Measurements from ENCODE around the gene TACC2.
"Not testable (repeated sequence)": the region's sequence is repeated elsewhere in the genome, so short reads cannot be mapped to it uniquely, and the experiment has no call there.

The TACC2 gene

GRCh38 chr10:121974019-121974534 lies 14.9 kb upstream of the TACC2 start:
- Mint-ChIP-seq H3K36me3 (peaks cover 10% of the 10 kb centered on the region), H3K27ac (peak overlapping the region; percentile 72), H3K4me1 (ENCODE audit: low read depth) (peaks cover 26% of the 10 kb centered on the region), H3K9me3 (ENCODE audit: low read depth) (no peaks in the 10 kb centered on the region), H3K4me3 (peak overlapping the region; percentile 90), H3K27me3 (no peaks in the 10 kb centered on the region)

- peak within 1 kb of the TSS; percentile 88 for H3K27ac Mint-ChIP-seq
- peaks cover 26% of the 10 kb centered on the region for H3K4me1 Mint-ChIP-seq (ENCODE audit: low read depth)
- no peaks in the 10 kb centered on the region for H3K27me3 Mint-ChIP-seq
- peaks cover 10% of the 10 kb centered on the region for H3K36me3 Mint-ChIP-seq
- no peaks in the 10 kb centered on the region for H3K9me3 Mint-ChIP-seq (ENCODE audit: low read depth)
- H3K4me3 Mint-ChIP-seq: peak within 1 kb of the TSS; percentile 90
Measured at GRCh38 chr10:121974535-121975294, 14.2 kb upstream of the TACC2 start, which contains the start of gene NSMCE4A. Gene NSMCE4A, minus strand, starts transcription at chr10:121975217. Its CDS starts 52 bp downstream, at chr10:121975165.

DNA sequence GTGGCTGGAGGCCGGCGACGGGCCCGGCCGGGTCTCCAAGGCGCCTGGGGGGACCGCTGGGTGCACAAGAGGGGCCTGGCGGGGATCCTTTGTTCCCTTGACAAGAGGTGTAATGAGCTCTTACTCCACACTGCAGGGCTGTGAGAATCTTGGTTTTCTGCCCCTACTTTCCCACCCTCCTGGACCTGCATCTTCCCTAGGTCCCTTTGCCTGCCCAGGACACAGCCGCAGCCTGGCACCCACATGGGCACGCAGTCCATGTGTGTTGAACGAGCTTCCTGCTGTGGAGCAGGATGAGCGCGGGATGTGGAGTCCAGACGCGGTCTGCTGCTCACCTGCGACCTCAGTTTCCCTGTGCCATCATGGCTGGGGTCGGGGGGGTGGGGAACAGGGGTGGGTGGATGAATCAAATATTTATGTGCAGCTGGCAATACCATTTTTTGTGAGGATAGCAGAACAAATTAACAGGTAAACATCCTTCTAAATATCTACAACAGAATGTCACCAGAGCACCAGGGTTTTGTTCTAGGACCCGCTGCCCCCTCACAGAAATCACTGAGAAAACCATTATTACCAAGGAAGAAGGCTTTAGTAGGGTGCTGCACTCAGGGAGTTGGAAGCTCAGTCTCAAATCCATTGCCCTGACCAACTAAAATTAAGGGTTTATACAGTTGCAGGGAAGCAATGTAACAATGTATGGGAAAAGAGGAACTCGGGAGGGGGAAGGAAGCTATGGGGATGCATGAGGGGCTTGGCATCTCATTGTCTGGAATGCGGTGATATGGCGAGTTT lies 13.5 kb upstream of the TACC2 start:
- no peaks in the 10 kb centered on the region for H3K27me3 Mint-ChIP-seq
- H3K4me1 Mint-ChIP-seq (ENCODE audit: low read depth): peaks cover 26% of the 10 kb centered on the region
- H3K27ac Mint-ChIP-seq: peak overlapping the region; percentile 88
- peak overlapping the region; percentile 86 for H3K4me3 Mint-ChIP-seq
- peaks cover 10% of the 10 kb centered on the region for H3K36me3 Mint-ChIP-seq
- H3K9me3 Mint-ChIP-seq (ENCODE audit: low read depth): no peaks in the 10 kb centered on the region

- Mint-ChIP-seq H3K36me3 (peaks cover 7% of the 10 kb centered on the region), H3K4me1 (ENCODE audit: low read depth) (peaks cover 23% of the 10 kb centered on the region), H3K4me3 (peak overlapping the region; percentile 47), H3K9me3 (ENCODE audit: low read depth) (no peaks in the 10 kb centered on the region), H3K27ac (no peak overlapping the region), H3K27me3 (no peaks in the 10 kb centered on the region)
Measured at GRCh38 chr10:121976607-121977006, 12.4 kb upstream of the TACC2 start.

GRCh38 chr10:121978511-121978910 lies 10.5 kb upstream of the TACC2 start:
- H3K36me3 Mint-ChIP-seq: peaks cover 2% of the 10 kb centered on the region
- no peak overlapping the region for H3K4me3 Mint-ChIP-seq
- no peak overlapping the region for H3K27ac Mint-ChIP-seq
- H3K4me1 Mint-ChIP-seq (ENCODE audit: low read depth): peaks cover 11% of the 10 kb centered on the region
- no peaks in the 10 kb centered on the region for H3K27me3 Mint-ChIP-seq
- no peaks in the 10 kb centered on the region for H3K9me3 Mint-ChIP-seq (ENCODE audit: low read depth)

GRCh38 chr10:121981346-121981745 lies 7.6 kb upstream of the TACC2 start:
- Mint-ChIP-seq H3K27ac (no peak overlapping the region), H3K27me3 (no peaks in the 10 kb centered on the region), H3K4me1 (ENCODE audit: low read depth) (peaks cover 1% of the 10 kb centered on the region), H3K36me3 (peaks cover 12% of the 10 kb centered on the region), H3K9me3 (ENCODE audit: low read depth) (peaks cover 16% of the 10 kb centered on the region), H3K4me3 (no peak overlapping the region)

- Mint-ChIP-seq H3K9me3 (ENCODE audit: low read depth) (peaks cover 16% of the 10 kb centered on the region), H3K36me3 (peaks cover 12% of the 10 kb centered on the region), H3K4me3 (no peak overlapping the region), H3K4me1 (ENCODE audit: low read depth) (no peaks in the 10 kb centered on the region), H3K27ac (no peak overlapping the region), H3K27me3 (peaks cover 9% of the 10 kb centered on the region)
Measured at GRCh38 chr10:121983852-121984251, 5.1 kb upstream of the TACC2 start.

DNA sequence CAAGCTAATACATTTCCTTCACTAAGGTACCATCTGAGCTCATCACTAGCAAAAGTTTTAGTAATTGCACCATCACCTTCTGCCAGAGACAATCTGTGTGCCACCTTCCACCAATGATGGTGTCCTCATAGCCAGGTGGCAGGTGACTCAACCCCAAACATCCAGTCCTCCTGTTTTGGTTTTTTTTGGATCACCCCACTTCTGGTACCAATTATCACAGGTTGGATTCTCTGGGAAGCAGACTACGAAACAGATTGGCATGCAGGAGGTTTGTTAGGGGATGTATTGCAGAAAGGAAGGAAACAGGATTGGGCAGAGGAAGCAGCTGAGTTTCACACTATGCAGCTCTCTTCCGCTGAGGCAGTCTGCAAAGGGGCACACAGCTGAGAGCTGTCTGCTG lies 4.5 kb upstream of the TACC2 start:
- Mint-ChIP-seq H3K4me3 (no peak overlapping the region), H3K4me1 (ENCODE audit: low read depth) (no peaks in the 10 kb centered on the region)

DNA sequence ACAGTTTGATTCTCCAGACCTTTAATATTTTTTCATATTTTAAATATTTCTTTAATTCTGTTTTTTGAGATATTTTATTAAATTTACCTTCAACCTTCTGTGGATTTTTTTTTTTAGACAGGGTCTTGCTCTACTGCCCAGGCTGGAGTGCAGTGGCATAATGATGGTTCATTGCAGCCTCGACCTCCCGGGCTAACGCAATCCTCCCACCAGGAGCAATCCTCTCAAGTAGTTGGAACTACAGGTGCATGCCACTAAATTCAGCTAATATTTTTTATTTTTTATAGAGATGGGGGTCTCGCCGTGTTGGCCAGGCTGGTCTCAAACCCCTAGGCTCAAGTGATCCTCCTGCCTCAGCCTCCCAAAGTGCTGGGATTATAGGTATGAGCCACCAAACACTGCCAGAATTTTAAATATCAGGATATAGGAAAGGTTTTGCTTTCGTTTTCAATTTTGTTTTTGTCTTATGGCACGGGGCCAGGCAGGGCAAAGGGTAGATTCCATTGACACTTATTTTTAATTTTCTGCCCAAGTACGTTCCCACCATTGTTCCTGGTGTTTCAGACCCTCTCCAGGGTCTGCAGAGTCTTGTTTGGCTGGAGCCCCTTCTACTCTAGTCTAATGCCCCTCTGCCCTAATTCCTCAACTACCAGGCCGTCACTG lies 1.2 kb downstream of the TACC2 start:
- no peak overlapping the region for H3K27ac Mint-ChIP-seq
- H3K36me3 Mint-ChIP-seq: peaks cover 2% of the 10 kb centered on the region
- no peak overlapping the region for H3K4me3 Mint-ChIP-seq
- H3K27me3 Mint-ChIP-seq: peaks cover 18% of the 10 kb centered on the region
- H3K9me3 Mint-ChIP-seq (ENCODE audit: low read depth): peaks cover 4% of the 10 kb centered on the region
- no peaks in the 10 kb centered on the region for H3K4me1 Mint-ChIP-seq (ENCODE audit: low read depth)

More for the DNA sequence above, 4.5 kb upstream of the TACC2 start:
- Mint-ChIP-seq H3K9me3 (ENCODE audit: low read depth) (peaks cover 16% of the 10 kb centered on the region), H3K27me3 (peaks cover 10% of the 10 kb centered on the region), H3K27ac (no peak overlapping the region), H3K36me3 (peaks cover 12% of the 10 kb centered on the region)

DNA sequence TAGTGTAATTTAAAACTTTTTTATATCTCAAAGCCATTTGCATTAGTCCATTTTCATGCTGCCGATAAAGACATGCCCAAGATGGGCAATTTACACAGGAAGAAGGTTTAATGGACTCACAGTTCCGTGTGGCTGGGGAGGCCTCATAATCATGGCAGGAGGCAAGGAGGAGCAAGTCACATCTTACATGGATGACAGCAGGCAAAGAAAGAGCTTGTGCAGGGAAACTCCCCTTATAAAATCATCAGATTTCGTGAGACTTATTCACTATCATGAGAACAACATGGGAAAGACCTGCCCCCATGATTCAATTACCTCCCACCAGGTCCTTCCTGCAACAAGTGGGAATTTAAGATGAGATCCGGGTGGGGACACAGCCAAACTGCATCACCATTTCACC lies 2.8 kb downstream of the TACC2 start:
- H3K4me3 Mint-ChIP-seq; H3K9me3 Mint-ChIP-seq (ENCODE audit: low read depth); H3K36me3 Mint-ChIP-seq; H3K4me1 Mint-ChIP-seq (ENCODE audit: low read depth); H3K27ac Mint-ChIP-seq: not testable (repeated sequence)
- H3K27me3 Mint-ChIP-seq: peaks cover 27% of the 10 kb centered on the region

GRCh38 chr10:121994429-121994941 lies 5.5 kb downstream of the TACC2 start:
- H3K27me3 Mint-ChIP-seq: peaks cover 21% of the 10 kb centered on the region
- no peak overlapping the region for H3K27ac Mint-ChIP-seq
- no peaks in the 10 kb centered on the region for H3K36me3 Mint-ChIP-seq
- no peaks in the 10 kb centered on the region for H3K4me1 Mint-ChIP-seq (ENCODE audit: low read depth)
- H3K4me3 Mint-ChIP-seq: no peak overlapping the region
- peaks cover under 1% of the 10 kb centered on the region for H3K9me3 Mint-ChIP-seq (ENCODE audit: low read depth)

DNA sequence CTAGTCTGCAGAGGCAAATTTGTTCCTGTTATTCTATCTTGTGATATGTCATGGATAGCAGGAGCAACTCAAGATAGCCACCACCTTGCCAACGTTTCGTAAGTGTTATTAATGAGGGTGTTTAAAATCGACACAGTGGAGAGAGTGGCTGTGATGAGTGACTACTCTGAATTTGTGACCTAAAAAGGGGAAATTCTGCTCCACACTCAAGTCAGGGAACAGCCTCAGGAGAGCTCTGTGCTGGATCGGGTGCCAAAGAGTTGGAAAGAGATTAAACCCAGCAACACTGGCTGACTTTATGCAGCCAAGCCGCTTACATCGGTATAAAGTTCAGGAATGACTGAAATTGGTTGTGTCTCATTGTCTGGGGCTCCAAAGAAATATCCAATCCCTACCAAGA lies 9.5 kb downstream of the TACC2 start:
- H3K9me3 Mint-ChIP-seq (ENCODE audit: low read depth): peaks cover 14% of the 10 kb centered on the region
- no peak overlapping the region for H3K27ac Mint-ChIP-seq
- H3K27me3 Mint-ChIP-seq: peaks cover 21% of the 10 kb centered on the region
- no peak overlapping the region for H3K4me3 Mint-ChIP-seq
- no peaks in the 10 kb centered on the region for H3K4me1 Mint-ChIP-seq (ENCODE audit: low read depth)
- peaks cover 2% of the 10 kb centered on the region for H3K36me3 Mint-ChIP-seq

GRCh38 chr10:121999301-121999700 lies 10.3 kb downstream of the TACC2 start:
- no peaks in the 10 kb centered on the region for H3K4me1 Mint-ChIP-seq (ENCODE audit: low read depth)
- peaks cover 14% of the 10 kb centered on the region for H3K9me3 Mint-ChIP-seq (ENCODE audit: low read depth)
- H3K36me3 Mint-ChIP-seq: peaks cover 2% of the 10 kb centered on the region
- H3K27me3 Mint-ChIP-seq: peaks cover 19% of the 10 kb centered on the region
- no peak overlapping the region for H3K4me3 Mint-ChIP-seq
- H3K27ac Mint-ChIP-seq: no peak overlapping the region

GRCh38 chr10:122001698-122002097 lies 12.7 kb downstream of the TACC2 start:
- Mint-ChIP-seq H3K9me3 (ENCODE audit: low read depth) (peaks cover 14% of the 10 kb centered on the region), H3K27me3 (peaks cover 8% of the 10 kb centered on the region), H3K36me3 (peaks cover 2% of the 10 kb centered on the region), H3K27ac (no peak overlapping the region), H3K4me1 (ENCODE audit: low read depth) (no peaks in the 10 kb centered on the region), H3K4me3 (no peak overlapping the region)
